Lower leg skin (tissue), 3 donors: ENCODE measurements around the gene CISTR.

Source experiments
- POLR2A ChIP-seq, 2 donors: fragments of 450-650 bp; IDR thresholded peaks; one replicate each; pipeline ENCODE4 v1.6.1; 2016 to 2017; ENCODE audit warnings: antibody characterized with exemption in 2 of 2, mild to moderate bottlenecking in 1 of 2, moderate library complexity in 1 of 2
- TF ChIP-seq, protein P1 (sequence below), 3 donors: fragments of 450-650 bp; IDR thresholded peaks; one replicate each; pipeline ENCODE4 v1.5.1; 2016; ENCODE audit warnings: antibody characterized with exemption in 3 of 3, mild to moderate bottlenecking in 3 of 3, moderate library complexity in 2 of 3

DNA sequence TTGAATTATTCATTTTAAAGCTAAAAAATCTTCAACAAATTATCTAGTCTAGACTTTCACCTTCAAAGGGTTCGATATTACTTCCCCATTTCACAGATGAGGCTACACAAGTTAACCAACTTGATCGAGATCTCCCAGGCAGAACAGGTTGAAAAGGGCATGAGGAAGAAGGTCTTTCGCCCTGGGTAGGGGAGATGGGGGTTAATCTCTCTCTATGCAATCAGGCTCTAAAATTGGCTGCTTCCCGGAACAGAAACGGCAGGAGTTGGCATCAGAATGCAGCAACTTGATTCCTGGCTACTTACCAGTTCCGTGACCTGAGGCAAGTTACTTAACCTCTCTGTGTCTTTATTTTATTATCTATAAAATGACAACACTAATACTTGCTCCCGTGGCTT is 2.4 kb upstream of the CISTR start:
- TF ChIP-seq, protein P1, sequence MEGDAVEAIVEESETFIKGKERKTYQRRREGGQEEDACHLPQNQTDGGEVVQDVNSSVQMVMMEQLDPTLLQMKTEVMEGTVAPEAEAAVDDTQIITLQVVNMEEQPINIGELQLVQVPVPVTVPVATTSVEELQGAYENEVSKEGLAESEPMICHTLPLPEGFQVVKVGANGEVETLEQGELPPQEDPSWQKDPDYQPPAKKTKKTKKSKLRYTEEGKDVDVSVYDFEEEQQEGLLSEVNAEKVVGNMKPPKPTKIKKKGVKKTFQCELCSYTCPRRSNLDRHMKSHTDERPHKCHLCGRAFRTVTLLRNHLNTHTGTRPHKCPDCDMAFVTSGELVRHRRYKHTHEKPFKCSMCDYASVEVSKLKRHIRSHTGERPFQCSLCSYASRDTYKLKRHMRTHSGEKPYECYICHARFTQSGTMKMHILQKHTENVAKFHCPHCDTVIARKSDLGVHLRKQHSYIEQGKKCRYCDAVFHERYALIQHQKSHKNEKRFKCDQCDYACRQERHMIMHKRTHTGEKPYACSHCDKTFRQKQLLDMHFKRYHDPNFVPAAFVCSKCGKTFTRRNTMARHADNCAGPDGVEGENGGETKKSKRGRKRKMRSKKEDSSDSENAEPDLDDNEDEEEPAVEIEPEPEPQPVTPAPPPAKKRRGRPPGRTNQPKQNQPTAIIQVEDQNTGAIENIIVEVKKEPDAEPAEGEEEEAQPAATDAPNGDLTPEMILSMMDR (IDR thresholded peaks at IDR 0.05) = no peak
- no peak for TF ChIP-seq POLR2A (IDR thresholded peaks at IDR 0.05)
